Neural cell (in vitro differentiated cells): ENCODE measurements around the gene HS3ST5. TPM values are rescaled to one million over a fixed set of nuclear protein-coding genes. Genes with fewer than 3 reads are reported as not detected.

Experiments used
- H2AFZ ChIP-seq: fragments of 200-600, 300-800 bp; sonication (generic), shearing (Covaris generic); 2 replicates; pipeline ENCODE4 v1.6.0; 2014; ENCODE audit warnings: low read depth, mild to moderate bottlenecking, antibody characterized with exemption, low read length, moderate library complexity
- H3F3A ChIP-seq: fragments of 200-600 bp; shearing (Covaris generic); 2 replicates; pipeline ENCODE4 v1.6.1; 2016; ENCODE audit warnings: mild to moderate bottlenecking, moderate library complexity, mixed read lengths, antibody characterized with exemption, low read length; ENCODE audit not compliant: insufficient read depth, poor library complexity, severe bottlenecking
- H3K27ac ChIP-seq: fragments of 200-600, 300-800 bp; sonication (generic), shearing (Covaris generic); 2 replicates; pipeline ENCODE4 v1.5.1; 2014; ENCODE audit warnings: mild to moderate bottlenecking, low read length, moderate library complexity
- H3K27me3 ChIP-seq: fragments of 300-800, 200-600 bp; sonication (generic), shearing (Covaris generic); 2 replicates; pipeline ENCODE4 v1.6.0; 2014; ENCODE audit warnings: mild to moderate bottlenecking, low read depth, low read length, moderate library complexity; ENCODE audit not compliant: insufficient read depth
- H3K36me3 ChIP-seq: fragments of 300-800, 200-600 bp; sonication (generic), shearing (Covaris generic); 2 replicates; pipeline ENCODE4 v1.5.1; 2014; ENCODE audit warnings: mild to moderate bottlenecking, antibody characterized with exemption, low read length, moderate library complexity; ENCODE audit not compliant: insufficient read depth
- H3K4me2 ChIP-seq: fragments of 300-800, 200-600 bp; sonication (generic), shearing (Covaris generic); 2 replicates; pipeline ENCODE4 v1.6.0; 2014; ENCODE audit warnings: mild to moderate bottlenecking, low read length
- H3K4me3 ChIP-seq: fragments of 300-800, 200-600 bp; sonication (generic), shearing (Covaris generic); 2 replicates; pipeline ENCODE4 v1.5.1; 2014; ENCODE audit warnings: mild to moderate bottlenecking, low read length, moderate library complexity
- H3K79me2 ChIP-seq: fragments of 200-600 bp; shearing (Covaris generic); replicated peaks from 2 replicates; pipeline ENCODE4 v1.6.0; 2014; ENCODE audit warnings: mild to moderate bottlenecking, low read length, moderate library complexity; ENCODE audit not compliant: insufficient read depth
- H3K9ac ChIP-seq: fragments of 300-800, 200-600 bp; sonication (generic), shearing (Covaris generic); 2 replicates; pipeline ENCODE4 v1.6.1; 2016; ENCODE audit warnings: mild to moderate bottlenecking, low read length, mixed read lengths
- H3K9me2 ChIP-seq: fragments of 200-600 bp; shearing (Covaris generic); 2 replicates; pipeline ENCODE4 v1.6.1; 2016; ENCODE audit warnings: mild to moderate bottlenecking, low read length, mixed read lengths; ENCODE audit not compliant: insufficient read depth
- H3K9me3 ChIP-seq: fragments of 200-600, 300-800 bp; sonication (generic), shearing (Covaris generic); 2 replicates; pipeline ENCODE4 v1.6.1; 2016; ENCODE audit warnings: mild to moderate bottlenecking, mixed run types, low read length, moderate library complexity, mixed read lengths
- H4K20me1 ChIP-seq: fragments of 200-600 bp; shearing (Covaris generic); 2 replicates; pipeline ENCODE4 v1.6.1; 2016; ENCODE audit warnings: mild to moderate bottlenecking, mixed run types; ENCODE audit not compliant: insufficient read depth
- CTCF ChIP-seq: fragments of 450-650 bp; IDR thresholded peaks from 2 replicates; pipeline ENCODE4 v1.5.1; 2014; ENCODE audit warnings: antibody characterized with exemption, mild to moderate bottlenecking, moderate library complexity; ENCODE audit not compliant: poor library complexity, severe bottlenecking
- EP300 ChIP-seq: fragments of 450-650 bp; conservative IDR thresholded peaks from 2 replicates; pipeline ENCODE4 v1.6.1; 2014; ENCODE audit warnings: antibody characterized with exemption, mild to moderate bottlenecking, moderate library complexity; ENCODE audit not compliant: poor library complexity, severe bottlenecking
- EZH2 ChIP-seq: fragments of 200-600, 300-800 bp; shearing (Covaris generic), sonication (generic); IDR thresholded peaks from 2 replicates; pipeline ENCODE4 v1.6.1; 2014; ENCODE audit warnings: antibody characterized with exemption, low read length, borderline replicate concordance, mild to moderate bottlenecking; ENCODE audit not compliant: insufficient read depth, poor library complexity, severe bottlenecking
- MXI1 ChIP-seq: fragments of 450-650 bp; conservative IDR thresholded peaks from 2 replicates; pipeline ENCODE4 v1.6.1; 2014; ENCODE audit warnings: antibody characterized with exemption, mild to moderate bottlenecking; ENCODE audit not compliant: poor library complexity, severe bottlenecking
- POLR2AphosphoS5 ChIP-seq: IDR thresholded peaks from 2 replicates; pipeline ENCODE4 v1.6.1; 2012
- RAD21 ChIP-seq: fragments of 450-650 bp; conservative IDR thresholded peaks from 2 replicates; pipeline ENCODE4 v1.6.1; 2014; ENCODE audit warnings: antibody characterized with exemption, mild to moderate bottlenecking, moderate library complexity
- REST ChIP-seq: IDR thresholded peaks from 2 replicates; pipeline ENCODE4 v1.6.1; 2012; ENCODE audit warnings: borderline replicate concordance
- SMC3 ChIP-seq: fragments of 450-650 bp; conservative IDR thresholded peaks from 2 replicates; pipeline ENCODE4 v1.6.1; 2014; ENCODE audit warnings: antibody characterized with exemption, mild to moderate bottlenecking, moderate library complexity; ENCODE audit not compliant: poor library complexity
- TAF1 ChIP-seq: IDR thresholded peaks from 2 replicates; pipeline ENCODE4 v1.6.1; 2012; ENCODE audit warnings: low read depth
- polyA plus RNA-seq: library from polyadenylated mRNA; depleted of rRNA; stranded (reverse); fragments of >200 nt; gene quantifications from 2 replicates; pipeline ENCODE4 v1.2.3, GENCODE V29; 2014

The HS3ST5 gene
- polyA plus RNA-seq, 1 donor from 2014 or later, result not detected

GRCh38 chr6:114058435-114058834, 284.4 kb downstream of the HS3ST5 start:
- Histone ChIP-seq H3K4me3 (no peak overlapping the region), H3K9me3 (no peaks in the 10 kb centered on the region), H3K36me3 (no peaks in the 10 kb centered on the region), H4K20me1 (no peaks in the 10 kb centered on the region), H3K79me2 (no peaks in the 10 kb centered on the region), H2AFZ (no peak overlapping the region), H3K9ac (no peak overlapping the region), H3K27me3 (no peaks in the 10 kb centered on the region), H3K9me2 (no peaks in the 10 kb centered on the region), H3K27ac (no peak overlapping the region), H3K4me2 (no peak overlapping the region), H3F3A (no peaks in the 10 kb centered on the region)
- TF ChIP-seq SMC3 (no peak), EP300 (no peak), RAD21 (no peak), MXI1 (no peak), TAF1 (no peak), POLR2AphosphoS5 (no peak), REST (no peak), EZH2 (no peak), CTCF (no peak)

- H3K79me2 ChIP-seq, result no peaks in the 10 kb centered on the region
- H3K36me3 ChIP-seq, result no peaks in the 10 kb centered on the region
- no peak overlapping the region for H3K9ac ChIP-seq
- no peaks in the 10 kb centered on the region for H3F3A ChIP-seq
- no peaks in the 10 kb centered on the region for H4K20me1 ChIP-seq
- H3K27ac ChIP-seq, result no peak overlapping the region
- no peak overlapping the region for H2AFZ ChIP-seq
- no peak overlapping the region for H3K4me2 ChIP-seq
- no peaks in the 10 kb centered on the region for H3K9me2 ChIP-seq
- H3K9me3 ChIP-seq, result no peaks in the 10 kb centered on the region
- H3K4me3 ChIP-seq, result no peak overlapping the region
- no peaks in the 10 kb centered on the region for H3K27me3 ChIP-seq
- TF ChIP-seq EP300, result no peak
- TF ChIP-seq CTCF, result no peak
- no peak for TF ChIP-seq MXI1
Observed at GRCh38 chr6:114055763-114056162, 287.1 kb downstream of the HS3ST5 start.
